Activated CD8-positive, alpha-beta T cell treated with anti-CD3 and anti-CD28 coated beads for 36 hours (primary cell): Measurements from ENCODE around the gene PCDHA5. TPM values are rescaled to one million over a fixed set of nuclear protein-coding genes. Genes with fewer than 3 reads are reported as not detected.
"Not testable (repeated sequence)": the region's sequence is repeated elsewhere in the genome, so short reads cannot be mapped to it uniquely, and the experiment has no call there.

Experiments used
- ATAC-seq: fragments of 200-7000 bp; cut with Tn5 transposase; one replicate; pipeline ENCODE4 v1.10.0; 2021; ENCODE audit warnings: mild to moderate bottlenecking, moderate library complexity
- CTCF ChIA-PET: fragments of 350-600 bp; sonication (Branson Sonifier 250); formaldehyde crosslinking; loops from one replicate; lab custom pipeline; 2021; ENCODE audit warnings: antibody characterized with exemption; lab: Charles Lee
- POLR2A ChIA-PET: fragments of 350-600 bp; sonication (Branson Sonifier 250); formaldehyde crosslinking; loops from one replicate; lab custom pipeline; 2021; ENCODE audit warnings: antibody characterized with exemption; lab: Charles Lee
- DNase-seq: peaks from one replicate; pipeline ENCODE4 v3.0.0-alpha.2; 2020
- H3K27ac Mint-ChIP-seq: one replicate; pipeline ENCODE4 v1.8.0; 2021; ENCODE audit warnings: mild to moderate bottlenecking, mixed read lengths
- H3K27me3 Mint-ChIP-seq: one replicate; pipeline ENCODE4 v1.8.0; 2021; ENCODE audit warnings: mixed read lengths
- H3K36me3 Mint-ChIP-seq: one replicate; pipeline ENCODE4 v1.8.0; 2021; ENCODE audit warnings: low read depth, mixed read lengths
- H3K4me1 Mint-ChIP-seq: one replicate; pipeline ENCODE4 v1.8.0; 2021; ENCODE audit warnings: low read depth, mixed read lengths
- H3K4me3 Mint-ChIP-seq: one replicate; pipeline ENCODE4 v1.8.0; 2021; ENCODE audit warnings: mild to moderate bottlenecking, moderate library complexity, mixed read lengths
- H3K9me3 Mint-ChIP-seq: one replicate; pipeline ENCODE4 v1.8.0; 2021; ENCODE audit warnings: mixed read lengths
- intact Hi-C: fragments of 100-400 bp; cut with micrococcal nuclease; formaldehyde crosslinking; loops from one replicate; pipeline ENCODE4 v1.10.0; 2022
- total RNA-seq, 2 experiments: library from RNA; stranded (reverse); gene quantifications; one replicate each; pipeline ENCODE4 v1.2.3, GENCODE V29; 2021
- TF ChIP-seq, protein P1 (sequence below): fragments of 200-600 bp; IDR thresholded peaks from one replicate; pipeline ENCODE4 v1.8.0; 2022; ENCODE audit warnings: antibody characterized with exemption, mild to moderate bottlenecking

The PCDHA5 gene
- total RNA-seq, 2 experiments from 2014 or later, result not detected

DNA sequence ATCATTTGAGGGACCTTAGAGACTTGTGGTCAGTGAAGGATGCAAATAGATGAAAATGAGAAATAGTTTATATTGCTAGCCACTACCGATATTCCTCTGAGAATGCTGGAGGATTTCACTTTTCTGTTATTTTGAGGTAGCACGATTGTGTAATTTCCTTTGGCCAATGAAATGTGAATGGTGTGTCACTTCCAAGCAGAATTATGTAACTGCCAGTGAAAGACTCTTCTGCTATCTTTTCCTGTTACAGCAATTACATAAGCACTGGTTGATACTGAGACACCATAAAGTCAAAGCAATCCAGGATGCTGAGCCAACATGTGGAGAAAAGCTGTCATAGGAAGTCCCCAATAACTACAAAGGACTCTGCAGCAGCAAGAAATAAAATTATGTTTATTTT lies 30.3 kb upstream of the PCDHA5 start:
- Mint-ChIP-seq H3K9me3 (peaks cover 31% of the 10 kb centered on the region), H3K4me3 (no peak overlapping the region), H3K27ac (no peak overlapping the region), H3K27me3 (peaks cover 29% of the 10 kb centered on the region), H3K4me1 (no peaks in the 10 kb centered on the region), H3K36me3 (peaks cover 16% of the 10 kb centered on the region)
- ATAC-seq, result no peak
- POLR2A ChIA-PET, result no interaction called here
- DNase-seq, result no peak
- TF ChIP-seq, protein P1, sequence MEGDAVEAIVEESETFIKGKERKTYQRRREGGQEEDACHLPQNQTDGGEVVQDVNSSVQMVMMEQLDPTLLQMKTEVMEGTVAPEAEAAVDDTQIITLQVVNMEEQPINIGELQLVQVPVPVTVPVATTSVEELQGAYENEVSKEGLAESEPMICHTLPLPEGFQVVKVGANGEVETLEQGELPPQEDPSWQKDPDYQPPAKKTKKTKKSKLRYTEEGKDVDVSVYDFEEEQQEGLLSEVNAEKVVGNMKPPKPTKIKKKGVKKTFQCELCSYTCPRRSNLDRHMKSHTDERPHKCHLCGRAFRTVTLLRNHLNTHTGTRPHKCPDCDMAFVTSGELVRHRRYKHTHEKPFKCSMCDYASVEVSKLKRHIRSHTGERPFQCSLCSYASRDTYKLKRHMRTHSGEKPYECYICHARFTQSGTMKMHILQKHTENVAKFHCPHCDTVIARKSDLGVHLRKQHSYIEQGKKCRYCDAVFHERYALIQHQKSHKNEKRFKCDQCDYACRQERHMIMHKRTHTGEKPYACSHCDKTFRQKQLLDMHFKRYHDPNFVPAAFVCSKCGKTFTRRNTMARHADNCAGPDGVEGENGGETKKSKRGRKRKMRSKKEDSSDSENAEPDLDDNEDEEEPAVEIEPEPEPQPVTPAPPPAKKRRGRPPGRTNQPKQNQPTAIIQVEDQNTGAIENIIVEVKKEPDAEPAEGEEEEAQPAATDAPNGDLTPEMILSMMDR, result no peak
- intact Hi-C loops, result no loop called here
- CTCF ChIA-PET, result no interaction called here

DNA sequence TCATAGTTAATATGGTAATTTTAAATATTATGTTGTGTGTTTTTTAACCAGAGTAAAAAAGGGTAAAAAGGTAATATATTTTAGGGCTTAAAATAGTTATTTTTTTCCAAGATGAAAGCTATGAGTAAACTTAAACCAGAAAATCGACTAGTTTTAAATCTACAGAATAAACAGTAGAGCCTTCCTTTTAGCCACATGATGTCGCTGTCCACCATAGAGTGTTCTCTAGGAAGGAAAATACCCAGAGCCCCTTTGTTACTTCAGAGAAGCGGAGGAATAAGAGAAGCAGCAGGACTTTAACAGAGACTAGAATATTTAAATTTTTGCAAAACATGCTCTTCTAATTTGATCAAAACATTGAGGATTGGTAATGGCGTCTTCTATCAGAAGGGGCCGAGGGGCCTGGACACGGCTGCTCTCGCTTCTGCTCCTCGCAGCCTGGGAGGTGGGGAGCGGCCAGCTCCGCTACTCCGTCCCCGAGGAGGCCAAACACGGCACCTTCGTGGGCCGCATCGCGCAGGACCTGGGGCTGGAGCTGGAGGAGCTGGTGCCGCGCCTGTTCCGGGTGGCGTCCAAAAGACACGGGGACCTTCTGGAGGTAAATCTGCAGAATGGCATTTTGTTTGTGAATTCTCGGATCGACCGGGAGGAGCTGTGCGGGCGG lies 26.7 kb upstream of the PCDHA5 start, which contains the start of gene PCDHA2:
Gene PCDHA2, plus strand, starts transcription at position 258 of the 664 bp plus-strand sequence.
- ATAC-seq, result no peak
- no peak within 1 kb of the TSS for H3K27ac Mint-ChIP-seq
- TF ChIP-seq, protein P1, result no peak
- H3K4me3 Mint-ChIP-seq, result no peak within 1 kb of the TSS
- no peak for DNase-seq
- ChIA-PET POLR2A (no interaction called here), CTCF (interaction anchor here (1.0 to 1.3 kb wide), 3 partner anchors 8 to 14 kb away, joined by 3 to 5 read pairs (median 5); partner anchors contain the start of genes PCDHA1 and PCDHA4)
- H3K9me3 Mint-ChIP-seq, result peaks cover 21% of the 10 kb centered on the region
- H3K36me3 Mint-ChIP-seq, result peaks cover 7% of the 10 kb centered on the region
- peaks cover 21% of the 10 kb centered on the region for H3K27me3 Mint-ChIP-seq
- H3K4me1 Mint-ChIP-seq, result no peaks in the 10 kb centered on the region
- intact Hi-C loops, result no loop called here

DNA sequence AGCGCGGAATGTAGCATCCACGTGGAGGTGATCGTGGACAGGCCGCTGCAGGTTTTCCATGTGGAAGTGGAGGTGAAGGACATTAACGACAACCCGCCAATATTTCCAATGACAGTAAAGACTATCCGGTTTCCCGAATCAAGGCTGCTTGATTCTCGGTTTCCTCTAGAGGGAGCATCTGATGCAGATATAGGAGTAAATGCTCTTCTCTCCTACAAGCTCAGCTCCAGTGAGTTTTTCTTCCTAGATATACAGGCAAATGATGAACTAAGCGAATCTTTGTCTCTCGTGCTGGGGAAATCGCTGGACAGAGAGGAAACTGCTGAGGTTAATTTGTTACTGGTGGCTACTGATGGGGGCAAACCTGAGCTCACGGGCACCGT lies 26.2 kb upstream of the PCDHA5 start:
- Mint-ChIP-seq H3K4me1 (no peaks in the 10 kb centered on the region), H3K27me3 (peaks cover 20% of the 10 kb centered on the region), H3K9me3 (peaks cover 22% of the 10 kb centered on the region), H3K27ac (no peak overlapping the region), H3K36me3 (peaks cover 7% of the 10 kb centered on the region), H3K4me3 (no peak overlapping the region)
- no peak for ATAC-seq
- TF ChIP-seq, protein P1, result no peak
- no peak for DNase-seq
- intact Hi-C loops, result no loop called here
- POLR2A ChIA-PET, result no interaction called here
- CTCF ChIA-PET, result interaction anchor here (1.0 to 1.3 kb wide), 3 partner anchors 9 to 13 kb away, joined by 3 to 5 read pairs (median 5); partner anchors contain the start of genes PCDHA1 and PCDHA4

DNA sequence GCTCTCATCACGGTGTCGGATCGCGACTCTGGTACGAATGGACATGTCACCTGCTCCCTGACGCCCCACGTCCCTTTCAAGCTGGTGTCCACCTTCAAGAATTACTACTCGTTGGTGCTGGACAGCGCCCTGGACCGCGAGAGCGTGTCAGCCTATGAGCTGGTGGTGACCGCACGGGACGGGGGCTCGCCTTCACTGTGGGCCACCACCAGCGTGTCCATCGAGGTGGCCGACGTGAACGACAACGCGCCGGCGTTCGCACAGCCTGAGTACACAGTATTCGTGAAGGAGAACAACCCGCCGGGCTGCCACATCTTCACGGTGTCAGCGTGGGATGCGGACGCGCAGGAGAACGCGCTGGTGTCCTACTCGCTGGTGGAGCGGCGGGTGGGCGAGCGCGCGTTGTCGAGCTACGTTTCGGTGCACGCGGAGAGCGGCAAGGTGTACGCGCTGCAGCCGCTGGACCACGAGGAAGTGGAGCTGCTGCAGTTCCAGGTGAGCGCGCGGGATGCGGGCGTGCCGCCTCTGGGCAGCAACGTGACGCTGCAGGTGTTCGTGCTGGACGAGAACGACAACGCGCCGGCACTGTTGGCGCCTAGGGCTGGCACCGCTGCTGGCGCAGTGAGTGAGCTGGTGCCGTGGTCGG lies 25.2 kb upstream of the PCDHA5 start:
- POLR2A ChIA-PET, H3K27ac Mint-ChIP-seq, ATAC-seq, H3K36me3 Mint-ChIP-seq, DNase-seq, H3K4me1 Mint-ChIP-seq, H3K4me3 Mint-ChIP-seq, intact Hi-C loops: not testable (repeated sequence)
- CTCF ChIA-PET, result interaction anchor here (1.3 kb wide), 1 partner anchor 24 kb away, joined by 3 read pairs; no protein-coding TSS in a partner anchor
- Mint-ChIP-seq H3K27me3 (peaks cover 19% of the 10 kb centered on the region), H3K9me3 (peaks cover 23% of the 10 kb centered on the region)

DNA sequence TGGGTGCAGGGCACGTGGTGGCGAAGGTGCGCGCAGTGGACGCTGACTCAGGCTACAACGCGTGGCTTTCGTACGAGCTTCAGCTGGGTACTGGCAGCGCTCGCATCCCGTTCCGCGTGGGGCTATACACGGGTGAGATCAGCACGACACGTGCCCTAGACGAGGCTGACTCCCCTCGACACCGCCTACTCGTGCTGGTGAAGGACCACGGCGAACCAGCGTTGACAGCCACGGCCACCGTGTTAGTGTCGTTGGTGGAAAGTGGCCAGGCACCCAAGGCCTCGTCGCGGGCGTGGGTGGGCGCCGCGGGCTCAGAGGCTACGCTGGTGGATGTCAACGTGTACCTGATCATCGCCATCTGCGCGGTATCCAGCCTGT lies 24.7 kb upstream of the PCDHA5 start:
- intact Hi-C loops, result no loop called here
- no peak overlapping the region for H3K4me3 Mint-ChIP-seq
- TF ChIP-seq, protein P1, result no peak
- no peaks in the 10 kb centered on the region for H3K4me1 Mint-ChIP-seq
- no peak for ATAC-seq
- POLR2A ChIA-PET, result no interaction called here
- no peak overlapping the region for H3K27ac Mint-ChIP-seq
- DNase-seq, result no peak
- peaks cover 9% of the 10 kb centered on the region for H3K36me3 Mint-ChIP-seq
- CTCF ChIA-PET, result interaction anchor here (1.3 kb wide), 1 partner anchor 23 kb away, joined by 3 read pairs; no protein-coding TSS in a partner anchor
- peaks cover 28% of the 10 kb centered on the region for H3K9me3 Mint-ChIP-seq
- peaks cover 22% of the 10 kb centered on the region for H3K27me3 Mint-ChIP-seq
